OCI-LY1 (cell line): ENCODE data around the gene TBCD.
A peak's percentile ranks its signal among the peaks of the same experiment; 100 is the strongest.

Experiments
- H2AFZ ChIP-seq: fragments of 200-600 bp; sonication (generic), shearing (Covaris generic); 2 replicates; pipeline ENCODE4 v1.6.0; 2014; ENCODE audit warnings: antibody characterized with exemption, mild to moderate bottlenecking, low read length
- H3F3A ChIP-seq: fragments of 200-600 bp; sonication (generic), shearing (Covaris generic); 2 replicates; pipeline ENCODE4 v1.6.0; 2014; ENCODE audit warnings: mild to moderate bottlenecking, antibody characterized with exemption, low read length, moderate library complexity; ENCODE audit not compliant: insufficient read depth
- H3K27ac ChIP-seq: fragments of 200-600 bp; sonication (generic); 2 replicates; pipeline ENCODE4 v1.5.1; 2014; ENCODE audit warnings: low read length, mixed run types, mild to moderate bottlenecking, low read depth; ENCODE audit not compliant: poor library complexity, severe bottlenecking
- H3K27me3 ChIP-seq: fragments of 200-600 bp; sonication (generic); 2 replicates; pipeline ENCODE4 v1.6.0; 2014; ENCODE audit warnings: antibody characterized with exemption, mild to moderate bottlenecking, low read length, moderate library complexity; ENCODE audit not compliant: insufficient read depth
- H3K36me3 ChIP-seq: fragments of 200-600 bp; sonication (generic); 2 replicates; pipeline ENCODE4 v1.6.1; 2014; ENCODE audit warnings: mild to moderate bottlenecking, antibody characterized with exemption, low read length, moderate library complexity, mixed read lengths; ENCODE audit not compliant: insufficient read depth
- H3K4me1 ChIP-seq: fragments of 200-600 bp; sonication (generic); 2 replicates; pipeline ENCODE4 v1.5.1; 2014; ENCODE audit warnings: mild to moderate bottlenecking, low read length, moderate library complexity; ENCODE audit not compliant: insufficient read depth, severe bottlenecking
- H3K4me2 ChIP-seq: fragments of 200-600 bp; sonication (generic), shearing (Covaris generic); 2 replicates; pipeline ENCODE4 v1.6.1; 2014; ENCODE audit warnings: low read length
- H3K4me3 ChIP-seq: fragments of 200-600 bp; sonication (generic); 2 replicates; pipeline ENCODE4 v1.5.1; 2014; ENCODE audit warnings: low read length, low read depth, mild to moderate bottlenecking, mixed read lengths; ENCODE audit not compliant: poor library complexity, severe bottlenecking
- H3K79me2 ChIP-seq: fragments of 200-600 bp; shearing (Covaris generic); 2 replicates; pipeline ENCODE4 v1.6.1; 2016; ENCODE audit warnings: mixed run types, low read length, mixed read lengths; ENCODE audit not compliant: insufficient read depth
- H3K9ac ChIP-seq: fragments of 200-600 bp; sonication (generic), shearing (Covaris generic); 2 replicates; pipeline ENCODE4 v1.6.1; 2014; ENCODE audit warnings: mild to moderate bottlenecking, low read length, mixed read lengths
- H3K9me2 ChIP-seq: fragments of 200-600 bp; sonication (generic), shearing (Covaris generic); 2 replicates; pipeline ENCODE4 v1.6.1; 2014; ENCODE audit warnings: low read depth, mild to moderate bottlenecking, low read length, mixed read lengths
- H3K9me3 ChIP-seq: fragments of 200-600 bp; shearing (Covaris generic); 2 replicates; pipeline ENCODE4 v1.6.1; 2014; ENCODE audit warnings: low read length, mixed read lengths
- H4K20me1 ChIP-seq: fragments of 200-600 bp; sonication (generic), shearing (Covaris generic); 2 replicates; pipeline ENCODE4 v1.6.0; 2016; ENCODE audit warnings: mild to moderate bottlenecking, low read length; ENCODE audit not compliant: insufficient read depth
- CTCF ChIP-seq: fragments of 200-600 bp; sonication (generic), shearing (Covaris generic); IDR thresholded peaks from 2 replicates; pipeline ENCODE4 v1.5.1; 2017; ENCODE audit warnings: mild to moderate bottlenecking, antibody characterized with exemption, low read length, moderate library complexity, mixed read lengths
- EZH2 ChIP-seq: fragments of 200-600 bp; sonication (generic), shearing (Covaris generic); IDR thresholded peaks from 2 replicates; pipeline ENCODE4 v1.8.0; 2017; ENCODE audit warnings: borderline replicate concordance, mixed run types, mild to moderate bottlenecking, antibody characterized with exemption, low read length, moderate library complexity, mixed read lengths

TBCD gene

GRCh38 chr17:82713071-82713723, 38.7 kb upstream of the TBCD start:
- peaks cover 15% of the 10 kb centered on the region for H3K4me1 ChIP-seq
- no peak overlapping the region for H3K4me3 ChIP-seq
- TF ChIP-seq CTCF (no peak), EZH2 (no peak)
- H3K4me2 ChIP-seq, result no peak overlapping the region
- H3K9me3 ChIP-seq, result no peaks in the 10 kb centered on the region
- no peaks in the 10 kb centered on the region for H3K79me2 ChIP-seq
- no peaks in the 10 kb centered on the region for H3K27me3 ChIP-seq
- no peak overlapping the region for H3K27ac ChIP-seq
- no peaks in the 10 kb centered on the region for H3F3A ChIP-seq
- no peaks in the 10 kb centered on the region for H3K9me2 ChIP-seq
- H4K20me1 ChIP-seq, result no peaks in the 10 kb centered on the region
- H3K36me3 ChIP-seq, result no peaks in the 10 kb centered on the region; the same call in 1 of the 2 replicates
- H3K9ac ChIP-seq, result no peak overlapping the region
- H2AFZ ChIP-seq, result no peak overlapping the region

- H3K27me3 ChIP-seq, result no peaks in the 10 kb centered on the region
- H3K4me2 ChIP-seq, result peak within 1 kb of the TSS; percentile 98
- H3K4me3 ChIP-seq, result peak within 1 kb of the TSS; percentile 98
- H4K20me1 ChIP-seq, result no peaks in the 10 kb centered on the region
- peak within 1 kb of the TSS; percentile 97 for H2AFZ ChIP-seq
- peaks cover 15% of the 10 kb centered on the region for H3K4me1 ChIP-seq
- H3K9me3 ChIP-seq, result no peaks in the 10 kb centered on the region
- H3K79me2 ChIP-seq, result no peaks in the 10 kb centered on the region
- H3K36me3 ChIP-seq, result peaks cover 23% of the 10 kb centered on the region
- TF ChIP-seq EZH2, result no peak
- TF ChIP-seq CTCF, result no peak
- H3K27ac ChIP-seq, result no peak within 1 kb of the TSS
- peak within 1 kb of the TSS; percentile 96 for H3K9ac ChIP-seq
- H3F3A ChIP-seq, result no peaks in the 10 kb centered on the region
- H3K9me2 ChIP-seq, result no peaks in the 10 kb centered on the region
Observed at GRCh38 chr17:82716203-82717010, 35.5 kb upstream of the TBCD start, which contains the start of gene FN3KRP. Gene FN3KRP (plus strand): TSS chr17:82716706. CDS start chr17:82716756, 50 bp downstream.

GRCh38 chr17:82718986-82719685, 32.7 kb upstream of the TBCD start:
- no peaks in the 10 kb centered on the region for H3K9me2 ChIP-seq

More at GRCh38 chr17:82718986-82719685, 32.7 kb upstream of the TBCD start:
- peaks cover 15% of the 10 kb centered on the region for H3K4me1 ChIP-seq
- TF ChIP-seq CTCF (no peak), EZH2 (no peak)
- H3K27me3 ChIP-seq, result no peaks in the 10 kb centered on the region
- no peaks in the 10 kb centered on the region for H3F3A ChIP-seq
- no peak overlapping the region for H2AFZ ChIP-seq
- H3K9me3 ChIP-seq, result no peaks in the 10 kb centered on the region
- no peak overlapping the region for H3K27ac ChIP-seq
- peaks cover 37% of the 10 kb centered on the region for H3K36me3 ChIP-seq
- H4K20me1 ChIP-seq, result no peaks in the 10 kb centered on the region
- no peak overlapping the region for H3K4me2 ChIP-seq
- H3K79me2 ChIP-seq, result no peaks in the 10 kb centered on the region
- no peak overlapping the region for H3K9ac ChIP-seq
- H3K4me3 ChIP-seq, result no peak overlapping the region
